Measurements from ENCODE around the gene NES. TPM values are rescaled to one million over a fixed set of nuclear protein-coding genes. Genes with fewer than 3 reads are reported as not detected.
A peak's percentile ranks its signal among the peaks of the same experiment; 100 is the strongest.
"Not testable (repeated sequence)": the region's sequence is repeated elsewhere in the genome, so short reads cannot be mapped to it uniquely, and the experiment has no call there.

The NES gene
- total and polyA plus RNA-seq, 4 donors: 0.15 to 3.1 (median 1.9) TPM

DNA sequence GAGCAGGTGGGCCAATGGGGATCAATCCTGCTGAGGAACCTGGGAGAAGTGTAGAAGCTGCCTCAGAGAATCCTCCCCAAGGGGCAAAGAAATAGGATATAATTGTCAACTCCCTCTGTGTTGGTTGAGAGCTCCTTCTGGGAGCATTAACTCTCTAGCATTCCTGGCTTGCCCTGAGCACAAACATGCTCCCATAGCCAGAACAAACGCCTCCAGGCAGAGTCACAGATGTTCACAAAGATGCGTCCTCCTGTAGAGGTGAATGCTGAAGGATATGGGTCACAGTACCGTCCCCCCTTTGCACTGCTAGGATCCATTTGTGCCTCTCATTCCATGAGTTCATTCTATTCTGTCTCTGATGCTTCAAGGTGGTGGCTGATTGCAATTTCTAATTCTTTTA is 44.9 kb downstream of the NES start (continued):
- no peak for TF ChIP-seq REST (IDR thresholded peaks at IDR 0.05)

- H3K27me3 ChIP-seq (ENCODE audit: control insufficient read depth in 4 of 4, insufficient read depth in 4 of 4, low read length in 3 of 4); H3K4me3 ChIP-seq (ENCODE audit: low read depth in 1 of 3, low read length in 3 of 3); H3K36me3 ChIP-seq (ENCODE audit: control insufficient read depth in 4 of 4, insufficient read depth in 3 of 4, low read depth in 1 of 4, low read length in 3 of 4); DNase-seq (ENCODE audit: low spot score); H3K27ac ChIP-seq (ENCODE audit: low read depth in 1 of 2, low read length in 2 of 2); H3K9ac ChIP-seq (ENCODE audit: low read depth in 1 of 2, low read length in 2 of 2); H3K9me3 ChIP-seq (ENCODE audit: control insufficient read depth in 4 of 4, low read length in 3 of 4); H3K4me1 ChIP-seq (ENCODE audit: control insufficient read depth in 4 of 4, insufficient read depth in 4 of 4, low read length in 3 of 4): not testable (repeated sequence)
- WGBS: 43% methylated on average over 9 of the region's 9 CpGs
These were observed 46.1 kb downstream of the NES start for GRCh38 chr1:156631152-156631551.

- Histone ChIP-seq H3K27ac (ENCODE audit: low read depth in 1 of 2, low read length in 2 of 2) (no peak overlapping the region), H3K4me1 (ENCODE audit: control insufficient read depth in 4 of 4, insufficient read depth in 4 of 4, low read length in 3 of 4) (peaks cover 2 to 13% (median 8%) of the 10 kb centered on the region in 4 donors), H3K9me3 (ENCODE audit: control insufficient read depth in 4 of 4, low read length in 3 of 4) (no peaks in the 10 kb centered on the region), H3K27me3 (ENCODE audit: control insufficient read depth in 4 of 4, insufficient read depth in 4 of 4, low read length in 3 of 4) (peaks cover 2 to 15% (median 4%) of the 10 kb centered on the region in 4 donors), H3K9ac (ENCODE audit: low read depth in 1 of 2, low read length in 2 of 2) (no peak overlapping the region), H3K4me3 (ENCODE audit: low read depth in 1 of 3, low read length in 3 of 3) (no peak overlapping the region), H3K36me3 (ENCODE audit: control insufficient read depth in 4 of 4, insufficient read depth in 3 of 4, low read depth in 1 of 4, low read length in 3 of 4) (no peaks in the 10 kb centered on the region)
- WGBS: 80% methylated on average over 8 of the region's 8 CpGs
- DNase-seq (ENCODE audit: low spot score): no peak
- no peak for TF ChIP-seq YY1 (IDR thresholded peaks at IDR 0.05)
- no peak for TF ChIP-seq RXRA (IDR thresholded peaks at IDR 0.05)
- TF ChIP-seq ZBTB33 (IDR thresholded peaks at IDR 0.05): no peak
- TF ChIP-seq, protein P1, sequence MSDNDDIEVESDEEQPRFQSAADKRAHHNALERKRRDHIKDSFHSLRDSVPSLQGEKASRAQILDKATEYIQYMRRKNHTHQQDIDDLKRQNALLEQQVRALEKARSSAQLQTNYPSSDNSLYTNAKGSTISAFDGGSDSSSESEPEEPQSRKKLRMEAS (IDR thresholded peaks at IDR 0.05): no peak
- TF ChIP-seq SP1 (IDR thresholded peaks at IDR 0.05): no peak
These were observed 47.3 kb downstream of the NES start for GRCh38 chr1:156629823-156630449.

DNA sequence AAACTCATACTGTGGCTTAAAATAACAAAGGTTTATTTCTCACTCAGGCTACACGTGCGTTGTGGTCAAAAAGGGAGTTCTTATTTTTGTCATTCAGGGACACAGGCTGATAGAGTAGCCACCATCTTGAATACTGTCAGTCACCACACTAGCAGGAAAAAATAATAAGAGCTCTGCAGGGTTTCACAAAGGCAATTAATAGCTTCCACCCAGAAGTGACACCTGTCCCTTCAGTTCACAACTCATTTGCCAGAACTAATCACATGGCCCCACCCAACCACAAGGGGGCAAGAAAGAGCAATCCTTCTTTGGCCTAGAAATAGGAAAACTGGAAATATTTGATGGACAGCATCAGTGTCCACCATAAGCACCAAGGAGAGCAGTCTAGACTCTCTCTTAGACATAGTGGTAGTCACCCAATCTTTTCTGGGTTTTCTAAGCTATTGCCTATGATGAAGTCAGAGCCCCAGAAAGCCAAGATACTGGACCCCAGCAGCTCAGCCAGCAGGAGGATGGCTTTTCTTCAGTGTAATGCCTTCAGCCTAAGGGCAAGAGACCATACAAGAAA is 49.8 kb downstream of the NES start:
- Histone ChIP-seq H3K4me1 (ENCODE audit: control insufficient read depth in 4 of 4, insufficient read depth in 4 of 4, low read length in 3 of 4) (peaks cover 7 to 23% (median 15%) of the 10 kb centered on the region in 4 donors), H3K9me3 (ENCODE audit: control insufficient read depth in 4 of 4, low read length in 3 of 4) (no peaks in the 10 kb centered on the region), H3K4me3 (ENCODE audit: low read depth in 1 of 3, low read length in 3 of 3) (no peak overlapping the region), H3K27ac (ENCODE audit: low read depth in 1 of 2, low read length in 2 of 2) (no peak overlapping the region), H3K27me3 (ENCODE audit: control insufficient read depth in 4 of 4, insufficient read depth in 4 of 4, low read length in 3 of 4) (peaks cover 5 to 17% (median 10%) of the 10 kb centered on the region in 4 donors), H3K36me3 (ENCODE audit: control insufficient read depth in 4 of 4, insufficient read depth in 3 of 4, low read depth in 1 of 4, low read length in 3 of 4) (no peaks in the 10 kb centered on the region), H3K9ac (ENCODE audit: low read depth in 1 of 2, low read length in 2 of 2) (no peak overlapping the region)
- no peak for DNase-seq (ENCODE audit: low spot score)
- 84% methylated on average over 2 of the region's 2 CpGs for WGBS
- TF ChIP-seq ZBTB33 (IDR thresholded peaks at IDR 0.05): no peak
- TF ChIP-seq RXRA (IDR thresholded peaks at IDR 0.05): no peak
- TF ChIP-seq HNF4G (IDR thresholded peaks at IDR 0.05): no peak
- no peak for TF ChIP-seq YY1 (IDR thresholded peaks at IDR 0.05)
- no peak for TF ChIP-seq EGR1 (IDR thresholded peaks at IDR 0.05; ENCODE audit: low read depth in 2 of 2)
- TF ChIP-seq FOXA2 (IDR thresholded peaks at IDR 0.05): no peak
- no peak for TF ChIP-seq ATF3 (IDR thresholded peaks at IDR 0.05)
- TF ChIP-seq, protein P1 (IDR thresholded peaks at IDR 0.05): no peak
- TF ChIP-seq, protein P2, sequence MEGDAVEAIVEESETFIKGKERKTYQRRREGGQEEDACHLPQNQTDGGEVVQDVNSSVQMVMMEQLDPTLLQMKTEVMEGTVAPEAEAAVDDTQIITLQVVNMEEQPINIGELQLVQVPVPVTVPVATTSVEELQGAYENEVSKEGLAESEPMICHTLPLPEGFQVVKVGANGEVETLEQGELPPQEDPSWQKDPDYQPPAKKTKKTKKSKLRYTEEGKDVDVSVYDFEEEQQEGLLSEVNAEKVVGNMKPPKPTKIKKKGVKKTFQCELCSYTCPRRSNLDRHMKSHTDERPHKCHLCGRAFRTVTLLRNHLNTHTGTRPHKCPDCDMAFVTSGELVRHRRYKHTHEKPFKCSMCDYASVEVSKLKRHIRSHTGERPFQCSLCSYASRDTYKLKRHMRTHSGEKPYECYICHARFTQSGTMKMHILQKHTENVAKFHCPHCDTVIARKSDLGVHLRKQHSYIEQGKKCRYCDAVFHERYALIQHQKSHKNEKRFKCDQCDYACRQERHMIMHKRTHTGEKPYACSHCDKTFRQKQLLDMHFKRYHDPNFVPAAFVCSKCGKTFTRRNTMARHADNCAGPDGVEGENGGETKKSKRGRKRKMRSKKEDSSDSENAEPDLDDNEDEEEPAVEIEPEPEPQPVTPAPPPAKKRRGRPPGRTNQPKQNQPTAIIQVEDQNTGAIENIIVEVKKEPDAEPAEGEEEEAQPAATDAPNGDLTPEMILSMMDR (IDR thresholded peaks at IDR 0.05; ENCODE audit: low read depth, low read length, missing input control): peak; percentile 47
- TF ChIP-seq FOXA1 (IDR thresholded peaks at IDR 0.05): no peak
- no peak for TF ChIP-seq GABPA (IDR thresholded peaks at IDR 0.05 in 1 of 2, conservative IDR thresholded peaks at IDR 0.05 in 1 of 2)
